Esophagus (tissue), 2 donors: Measurements from ENCODE around the gene TUBB3. TPM values are rescaled to one million over a fixed set of nuclear protein-coding genes. Genes with fewer than 3 reads are reported as not detected.
A peak's percentile ranks its signal among the peaks of the same experiment; 100 is the strongest.
"Not testable (repeated sequence)": the region's sequence is repeated elsewhere in the genome, so short reads cannot be mapped to it uniquely, and the experiment has no call there.

Experiments
- H3K27ac ChIP-seq, 2 donors: one replicate each; pipeline ENCODE4 v1.5.1; 2013; ENCODE audit warnings: low read depth in 2 of 2, mild to moderate bottlenecking in 2 of 2, inconsistent platforms in 1 of 2, low read length in 1 of 2, moderate library complexity in 1 of 2
- H3K27me3 ChIP-seq, 2 donors: one replicate each; pipeline ENCODE4 v1.6.1; 2013; ENCODE audit warnings: low read length in 2 of 2, control low read depth in 1 of 2, mild to moderate bottlenecking in 1 of 2; ENCODE audit not compliant: insufficient read depth in 2 of 2, control insufficient read depth in 1 of 2
- H3K36me3 ChIP-seq, 2 donors: one replicate each; pipeline ENCODE4 v1.6.1; 2013; ENCODE audit warnings: low read length in 1 of 2; ENCODE audit not compliant: control insufficient read depth in 2 of 2, insufficient read depth in 2 of 2
- H3K4me1 ChIP-seq, 2 donors: one replicate each; pipeline ENCODE4 v1.6.1; 2013; ENCODE audit warnings: low read length in 1 of 2; ENCODE audit not compliant: control insufficient read depth in 2 of 2, insufficient read depth in 2 of 2
- H3K4me3 ChIP-seq, 2 donors: one replicate each; pipeline ENCODE4 v1.5.1; 2013; ENCODE audit warnings: low read length in 2 of 2, mild to moderate bottlenecking in 2 of 2, low read depth in 1 of 2, moderate library complexity in 1 of 2
- H3K9me3 ChIP-seq, 2 donors: one replicate each; pipeline ENCODE4 v1.6.1; 2013; ENCODE audit warnings: mild to moderate bottlenecking in 2 of 2, low read depth in 1 of 2, low read length in 1 of 2, moderate library complexity in 1 of 2; ENCODE audit not compliant: control insufficient read depth in 2 of 2, insufficient read depth in 1 of 2
- WGBS, 2 donors: extraction: QIAGEN DNeasy Blood & Tissue Kit; methylation state at CpG; one replicate each; pipeline ENCODE4 v1.1.7; 2013; 5-methylcytosine and 5-hydroxymethylcytosine counted together
- polyA plus RNA-seq, 2 donors: library from polyadenylated mRNA; stranded (reverse); fragments of 200-250 nt; gene quantifications; one replicate each; pipeline ENCODE4 v1.2.3, GENCODE V29; 2013
- donor health status: healthy with polysubstance abuse.
- donor health status: Bipolar disorder and iron deficiency.

Gene TUBB3
- polyA plus RNA-seq, 2 donors: 0.16 to 1.5 TPM

GRCh38 chr16:89961920-89962319, 38.8 kb downstream of the TUBB3 start:
- 90 to 94% methylated on average over 23 of the region's 23 CpGs for WGBS, 2 donors
- H3K27me3 ChIP-seq: no peaks in the 10 kb centered on the region
- H3K36me3 ChIP-seq: peaks cover 0 to 53% of the 10 kb centered on the region in 2 donors
- no peaks in the 10 kb centered on the region for H3K9me3 ChIP-seq
- H3K4me1 ChIP-seq: no peaks in the 10 kb centered on the region
- no peak overlapping the region for H3K27ac ChIP-seq
- H3K4me3 ChIP-seq: no peak overlapping the region

GRCh38 chr16:89962754-89963498, 39.8 kb downstream of the TUBB3 start:
- no peaks in the 10 kb centered on the region for H3K4me1 ChIP-seq
- no peak overlapping the region for H3K4me3 ChIP-seq
- H3K9me3 ChIP-seq: no peaks in the 10 kb centered on the region
- H3K27me3 ChIP-seq: no peaks in the 10 kb centered on the region
- WGBS, 2 donors: 84 to 85% methylated on average over 26 of the region's 26 CpGs
- peaks cover 0 to 47% of the 10 kb centered on the region in 2 donors for H3K36me3 ChIP-seq
- no peak overlapping the region for H3K27ac ChIP-seq

DNA sequence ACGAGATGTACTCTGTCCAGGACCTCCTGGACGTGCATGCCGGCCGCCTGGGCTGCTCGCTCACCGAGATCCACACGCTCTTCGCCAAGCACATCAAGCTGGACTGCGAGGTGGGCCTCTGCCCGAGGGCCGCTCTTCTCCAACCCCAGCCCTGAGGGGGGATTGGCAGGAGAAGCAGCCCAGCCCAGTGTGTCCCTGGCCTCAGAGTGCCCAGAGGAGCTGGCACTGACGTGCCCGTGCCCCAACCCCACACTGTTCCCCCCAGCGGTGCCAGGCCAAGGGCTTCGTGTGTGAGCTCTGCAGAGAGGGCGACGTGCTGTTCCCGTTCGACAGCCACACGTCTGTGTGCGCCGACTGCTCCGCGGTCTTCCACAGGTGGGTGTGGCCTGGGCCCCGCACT, 41.1 kb downstream of the TUBB3 start:
- Histone ChIP-seq H3K36me3 (peaks cover 0 to 38% of the 10 kb centered on the region in 2 donors), H3K27me3 (no peaks in the 10 kb centered on the region), H3K27ac (no peak overlapping the region), H3K9me3 (no peaks in the 10 kb centered on the region), H3K4me1 (no peaks in the 10 kb centered on the region), H3K4me3 (no peak overlapping the region)
- WGBS, 2 donors: 89 to 92% methylated on average over 25 of the region's 25 CpGs

DNA sequence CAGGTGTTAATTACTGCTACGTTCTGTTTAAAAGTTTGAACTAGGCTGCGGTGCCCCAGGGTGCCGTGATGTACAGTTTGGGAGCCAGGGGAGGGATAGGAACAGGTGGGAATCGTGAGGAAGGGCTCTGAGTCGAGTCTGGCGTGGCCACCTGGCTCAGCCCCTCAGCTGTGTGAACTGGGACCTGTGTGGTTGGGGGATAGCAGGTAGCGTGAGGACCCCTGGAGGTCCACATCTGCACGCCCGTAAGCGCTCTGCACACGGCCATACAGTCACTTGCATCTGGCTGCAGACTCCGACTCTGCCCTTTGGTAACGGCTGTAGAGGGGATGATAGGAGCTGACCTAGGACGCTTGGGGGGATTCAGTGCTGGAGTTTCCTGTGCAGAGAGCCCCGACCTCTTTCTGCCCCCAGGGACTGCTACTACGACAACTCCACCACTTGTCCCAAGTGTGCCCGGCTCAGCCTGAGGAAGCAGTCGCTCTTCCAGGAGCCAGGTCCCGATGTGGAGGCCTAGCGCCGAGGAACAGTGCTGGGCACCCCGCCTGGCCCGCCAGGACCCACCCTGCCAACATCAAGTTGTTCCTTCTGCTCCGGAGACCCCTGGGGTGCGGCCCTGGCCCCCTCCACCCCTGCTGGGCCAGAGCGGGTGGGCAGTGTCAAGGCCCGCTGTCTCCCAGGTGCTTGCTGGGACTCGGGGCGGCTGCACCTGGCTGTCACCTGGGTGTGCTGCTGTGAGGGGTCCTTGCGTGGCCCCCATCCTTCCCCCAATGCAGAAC, 42.5 kb downstream of the TUBB3 start:
- Histone ChIP-seq H3K27ac (no peak overlapping the region), H3K4me3 (no peak overlapping the region), H3K4me1 (no peaks in the 10 kb centered on the region), H3K36me3 (peaks cover 0 to 34% of the 10 kb centered on the region in 2 donors), H3K9me3 (peaks cover 0 to 5% of the 10 kb centered on the region in 2 donors), H3K27me3 (no peaks in the 10 kb centered on the region)
- WGBS, 2 donors: 87 to 88% methylated on average over 29 to 30 of the region's 30 CpGs

DNA sequence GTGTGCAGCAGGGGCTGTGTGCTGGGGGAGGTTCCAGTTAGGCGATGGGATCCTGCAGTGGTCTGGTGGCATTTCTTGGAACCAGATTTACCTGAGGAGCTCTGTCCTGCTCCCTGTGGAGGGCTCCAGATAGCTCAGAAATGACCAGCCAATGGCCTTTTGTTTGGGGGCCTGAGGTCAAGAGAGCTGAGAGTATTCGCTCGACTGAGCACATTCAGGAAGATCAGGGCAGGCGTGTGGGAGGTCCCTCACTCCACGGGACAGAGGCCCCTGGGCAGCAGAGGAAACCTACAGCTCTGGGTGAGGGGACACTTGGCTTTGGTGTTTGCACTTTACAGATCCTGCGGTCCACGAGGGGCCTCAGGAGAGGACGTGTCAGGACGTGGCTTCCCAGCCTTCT, 43.6 kb downstream of the TUBB3 start:
- Histone ChIP-seq H3K9me3 (peaks cover 0 to 5% of the 10 kb centered on the region in 2 donors), H3K27ac (no peak overlapping the region), H3K4me1 (peaks cover 0 to 2% of the 10 kb centered on the region in 2 donors), H3K27me3 (no peaks in the 10 kb centered on the region), H3K4me3 (no peak overlapping the region), H3K36me3 (peaks cover 0 to 22% of the 10 kb centered on the region in 2 donors)
- 75 to 86% methylated on average over 9 of the region's 9 CpGs for whole genome bisulfite sequencing, 2 donors

GRCh38 chr16:89967436-89967835, 44.3 kb downstream of the TUBB3 start:
- H3K4me3 ChIP-seq, H3K4me1 ChIP-seq, H3K9me3 ChIP-seq, H3K27ac ChIP-seq, H3K27me3 ChIP-seq: not testable (repeated sequence)
- H3K36me3 ChIP-seq: peaks cover 0 to 20% of the 10 kb centered on the region in 2 donors
- WGBS, 2 donors: 79 to 82% methylated on average over 5 of the region's 5 CpGs

- not testable (repeated sequence) for H3K4me1 ChIP-seq, H3K27ac ChIP-seq, H3K9me3 ChIP-seq, H3K4me3 ChIP-seq, H3K27me3 ChIP-seq
- WGBS, 2 donors: 87 to 89% methylated on average over 11 of the region's 11 CpGs
- peaks cover 0 to 17% of the 10 kb centered on the region in 2 donors for H3K36me3 ChIP-seq
These were observed 44.9 kb downstream of the TUBB3 start for GRCh38 chr16:89968074-89968473.

DNA sequence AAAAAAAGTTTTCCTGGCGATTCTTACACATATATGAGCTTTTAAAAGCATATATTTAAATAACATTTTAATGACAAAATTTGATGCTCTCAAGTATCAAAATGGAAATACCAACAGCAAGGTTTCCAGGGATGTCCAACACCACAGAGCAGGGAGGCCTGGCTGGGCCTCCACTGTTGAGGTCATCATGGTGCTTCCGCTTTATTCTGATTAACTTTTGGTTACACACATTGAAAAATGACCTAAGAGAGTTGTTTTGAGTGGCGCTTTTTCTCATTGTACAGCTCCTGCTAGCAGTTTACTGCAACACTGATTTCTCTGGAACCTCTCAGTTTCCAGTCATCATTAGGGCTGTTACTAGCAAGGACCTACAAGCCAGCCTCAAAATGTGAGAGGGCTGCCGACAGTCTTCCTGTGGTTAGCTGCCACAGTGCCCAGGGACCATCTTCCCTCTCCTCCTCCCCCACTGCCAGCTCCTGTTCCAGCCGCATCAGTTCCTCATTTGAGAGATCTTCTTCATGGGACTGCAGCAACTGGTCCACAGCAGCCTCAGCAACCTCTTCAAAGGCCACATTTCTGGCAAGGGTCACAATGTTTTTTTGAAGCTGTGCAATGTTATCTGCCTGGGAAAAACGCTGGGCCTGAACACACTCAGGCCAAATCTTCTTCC, 46.7 kb downstream of the TUBB3 start:
- WGBS, 2 donors: 88 to 94% methylated on average over 6 of the region's 6 CpGs

GRCh38 chr16:89971495-89972243, 48.5 kb downstream of the TUBB3 start:
- 46 to 48% methylated on average over 42 of the region's 42 CpGs for whole genome bisulfite sequencing, 2 donors
- peak overlapping the region; percentile 93 to 99 for H3K4me3 ChIP-seq
- peaks cover 0 to 4% of the 10 kb centered on the region in 2 donors for H3K36me3 ChIP-seq
- no peaks in the 10 kb centered on the region for H3K27me3 ChIP-seq
- peak overlapping the region; percentile 86 to 90 for H3K27ac ChIP-seq
- peaks cover 0 to 5% of the 10 kb centered on the region in 2 donors for H3K9me3 ChIP-seq
- H3K4me1 ChIP-seq: peaks cover 0 to 7% of the 10 kb centered on the region in 2 donors

More for the DNA sequence above, 46.7 kb downstream of the TUBB3 start:
- Histone ChIP-seq H3K4me3 (no peak overlapping the region), H3K27ac (no peak overlapping the region), H3K27me3 (no peaks in the 10 kb centered on the region), H3K9me3 (peaks cover 0 to 5% of the 10 kb centered on the region in 2 donors), H3K36me3 (peaks cover 0 to 5% of the 10 kb centered on the region in 2 donors), H3K4me1 (peaks cover 0 to 5% of the 10 kb centered on the region in 2 donors)
